Body of pancreas (tissue), 4 donors: ENCODE measurements around the gene VMA21. TPM values are rescaled to one million over a fixed set of nuclear protein-coding genes. Genes with fewer than 3 reads are reported as not detected.
A peak's percentile ranks its signal among the peaks of the same experiment; 100 is the strongest.

Source experiments
- ATAC-seq: fragments of 150-250 bp; one replicate; pipeline ENCODE4 v1.9.1; 2016
- DNase-seq, 4 donors: peaks; one replicate each; pipeline ENCODE4 v3.0.0-alpha.2; 2019
- H3K27ac ChIP-seq, 4 donors: fragments of 200-600 bp; sonication (generic); 1 replicate in 3 of 4; 2 replicates in 1 of 4; pipeline versions ENCODE4 v1.5.1 to v1.6.1; 2016 to 2019; ENCODE audit warnings: mild to moderate bottlenecking in 1 of 4, mixed read lengths in 1 of 4, moderate library complexity in 1 of 4
- H3K27me3 ChIP-seq, 2 donors: fragments of 200-600 bp; sonication (generic); one replicate each; pipeline ENCODE4 v1.6.0; 2016; ENCODE audit warnings: mild to moderate bottlenecking in 1 of 2
- H3K36me3 ChIP-seq, 2 donors: fragments of 200-600 bp; sonication (generic); replicated peaks in 1 of 2; 2 replicates each; pipeline ENCODE4 v1.5.1; 2016; ENCODE audit warnings: low read depth in 2 of 2; ENCODE audit not compliant: insufficient read depth in 1 of 2
- H3K4me1 ChIP-seq: fragments of 200-600 bp; sonication (generic); one replicate; pipeline ENCODE4 v1.6.0; 2016
- H3K4me3 ChIP-seq, 2 donors: fragments of 200-600 bp; sonication (generic); 1 replicate in 1 of 2; 2 replicates in 1 of 2; pipeline ENCODE4 v1.5.1; 2016 to 2019
- H3K9me3 ChIP-seq, 3 donors: fragments of 200-600 bp; sonication (generic); 1 replicate in 2 of 3; 2 replicates in 1 of 3; pipeline ENCODE4 v1.5.1; 2016
- POLR2A ChIP-seq, 3 donors: fragments of 450-650 bp; IDR thresholded peaks; one replicate each; pipeline ENCODE4 v1.6.1; 2016; ENCODE audit warnings: antibody characterized with exemption in 3 of 3, mild to moderate bottlenecking in 2 of 3
- WGBS, 2 donors: methylation state at CpG; one replicate each; pipeline ENCODE4 v1.1.5; 2017; 5-methylcytosine and 5-hydroxymethylcytosine counted together
- intact Hi-C: fragments of 100-400 bp; cut with DNase I; formaldehyde crosslinking; loops from one replicate; pipeline ENCODE4 v1.15.1; 2023
- total RNA-seq, 2 donors: library from RNA; depleted of rRNA; stranded (reverse); fragments of >200 nt; gene quantifications; one replicate each; pipeline ENCODE4 v1.1.0, GENCODE V29; 2016
- TF ChIP-seq, protein P1 (sequence below), 7 experiments: fragments of 450-650 bp in 4 of 7; fragments of 200-600 bp in 3 of 7; sonication (generic) in 3 of 7; IDR thresholded peaks; one replicate each; pipeline ENCODE4 v1.5.1; 2016 to 2019; ENCODE audit warnings: antibody characterized with exemption in 7 of 7

The VMA21 gene, protein sequence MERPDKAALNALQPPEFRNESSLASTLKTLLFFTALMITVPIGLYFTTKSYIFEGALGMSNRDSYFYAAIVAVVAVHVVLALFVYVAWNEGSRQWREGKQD
- 10 to 100 TPM in 1 of 2 donors, 1 to 10 TPM in 1; 9.9 to 17.1 TPM for total RNA-seq

GRCh38 chrX:151396825-151397740 is at the start of gene VMA21:
TSS of gene VMA21 (plus strand) at chrX:151397206. CDS start at chrX:151397309, 103 bp downstream.
- H3K9me3 ChIP-seq, result no peaks in the 10 kb centered on the region
- intact Hi-C loops, result no loop called here
- peak; percentile 55 to 78 (median 72) for TF ChIP-seq POLR2A (IDR thresholded peaks at IDR 0.05)
- TF ChIP-seq, protein P1, sequence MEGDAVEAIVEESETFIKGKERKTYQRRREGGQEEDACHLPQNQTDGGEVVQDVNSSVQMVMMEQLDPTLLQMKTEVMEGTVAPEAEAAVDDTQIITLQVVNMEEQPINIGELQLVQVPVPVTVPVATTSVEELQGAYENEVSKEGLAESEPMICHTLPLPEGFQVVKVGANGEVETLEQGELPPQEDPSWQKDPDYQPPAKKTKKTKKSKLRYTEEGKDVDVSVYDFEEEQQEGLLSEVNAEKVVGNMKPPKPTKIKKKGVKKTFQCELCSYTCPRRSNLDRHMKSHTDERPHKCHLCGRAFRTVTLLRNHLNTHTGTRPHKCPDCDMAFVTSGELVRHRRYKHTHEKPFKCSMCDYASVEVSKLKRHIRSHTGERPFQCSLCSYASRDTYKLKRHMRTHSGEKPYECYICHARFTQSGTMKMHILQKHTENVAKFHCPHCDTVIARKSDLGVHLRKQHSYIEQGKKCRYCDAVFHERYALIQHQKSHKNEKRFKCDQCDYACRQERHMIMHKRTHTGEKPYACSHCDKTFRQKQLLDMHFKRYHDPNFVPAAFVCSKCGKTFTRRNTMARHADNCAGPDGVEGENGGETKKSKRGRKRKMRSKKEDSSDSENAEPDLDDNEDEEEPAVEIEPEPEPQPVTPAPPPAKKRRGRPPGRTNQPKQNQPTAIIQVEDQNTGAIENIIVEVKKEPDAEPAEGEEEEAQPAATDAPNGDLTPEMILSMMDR (IDR thresholded peaks at IDR 0.05), result no peak
- DNase-seq (peak; percentile 88 to 92 (median 90)), ATAC-seq (peak; percentile 99)
- no peaks in the 10 kb centered on the region for H3K27me3 ChIP-seq
- WGBS, 2 donors, result 0% methylated on average over 6 to 39 of the region's 97 CpGs
- no peaks in the 10 kb centered on the region for H3K36me3 ChIP-seq
- peak within 1 kb of the TSS; percentile 55 to 76 for H3K4me3 ChIP-seq
- H3K27ac ChIP-seq, result peak within 1 kb of the TSS; percentile 74 to 95 (median 90)
- H3K4me1 ChIP-seq, result peaks cover 4% of the 10 kb centered on the region

DNA sequence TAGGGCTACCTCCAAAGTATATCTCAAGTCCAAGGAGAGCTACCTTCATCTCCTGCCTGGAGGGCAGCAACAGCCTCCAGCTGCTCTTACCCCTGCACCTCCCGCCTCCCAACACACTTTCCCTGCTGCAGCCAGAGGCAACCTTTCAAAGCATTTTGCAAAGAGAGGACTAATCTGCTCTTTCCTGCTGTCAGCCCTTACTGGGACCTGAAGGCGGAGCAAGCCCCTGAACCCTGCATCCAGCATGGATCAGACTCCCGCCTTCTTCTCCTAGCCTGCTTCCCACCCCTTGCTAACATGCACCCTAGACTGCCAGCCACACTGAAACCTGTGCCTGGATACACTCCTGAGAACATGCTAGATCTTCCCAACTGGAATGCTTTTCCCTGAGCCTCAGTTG is 37.7 kb upstream of the VMA21 start:
- H3K9me3 ChIP-seq, result no peaks in the 10 kb centered on the region
- H3K4me3 ChIP-seq, result no peak overlapping the region
- no peaks in the 10 kb centered on the region for H3K27me3 ChIP-seq
- intact Hi-C loops, result no loop called here
- no peaks in the 10 kb centered on the region for H3K36me3 ChIP-seq
- no peak for DNase-seq
- no peak for ATAC-seq
- TF ChIP-seq POLR2A (IDR thresholded peaks at IDR 0.05), result no peak
- TF ChIP-seq, protein P1 (IDR thresholded peaks at IDR 0.05), result no peak
- peaks cover 4% of the 10 kb centered on the region for H3K4me1 ChIP-seq
- 94 to 100% methylated on average over 1 to 3 of the region's 3 CpGs for WGBS, 2 donors
- no peak overlapping the region for H3K27ac ChIP-seq

- no peak overlapping the region for H3K4me3 ChIP-seq
- TF ChIP-seq, protein P1 (IDR thresholded peaks at IDR 0.05), result peak; percentile 35 to 59 (median 42)
- no peak for TF ChIP-seq POLR2A (IDR thresholded peaks at IDR 0.05)
- no peak overlapping the region for H3K27ac ChIP-seq
- H3K36me3 ChIP-seq, result no peaks in the 10 kb centered on the region
- H3K9me3 ChIP-seq, result no peaks in the 10 kb centered on the region
- 2 to 50% methylated on average over 1 to 24 of the region's 25 CpGs for WGBS, 2 donors
- peaks cover 4% of the 10 kb centered on the region for H3K4me1 ChIP-seq
- DNase-seq (peak; percentile 14 to 55 (median 35)), ATAC-seq (peak; percentile 53)
- intact Hi-C loops, result no loop called here
- no peaks in the 10 kb centered on the region for H3K27me3 ChIP-seq
Observed at GRCh38 chrX:151359931-151360871, 36.8 kb upstream of the VMA21 start.

DNA sequence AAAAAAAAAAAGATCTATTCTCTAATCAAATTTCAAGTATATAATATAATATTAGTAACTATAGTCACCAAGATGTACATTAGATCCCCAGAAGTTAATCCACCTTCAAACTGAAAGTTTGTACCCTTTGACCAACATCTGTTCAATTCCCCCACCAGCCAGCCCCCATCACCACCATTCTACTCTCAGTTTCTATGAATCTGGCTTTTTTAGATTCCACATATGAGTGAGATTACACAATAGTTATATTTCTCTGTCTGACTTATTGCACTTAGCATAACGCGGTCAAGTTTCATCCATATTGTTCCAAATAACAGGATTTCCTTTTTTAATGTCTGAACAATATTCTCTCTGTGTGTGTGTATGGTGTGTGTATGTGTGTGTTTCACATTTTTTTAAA is 33.7 kb upstream of the VMA21 start:
- Histone ChIP-seq H3K4me1 (peaks cover 4% of the 10 kb centered on the region), H3K27me3 (no peaks in the 10 kb centered on the region), H3K4me3 (no peak overlapping the region), H3K27ac (no peak overlapping the region), H3K36me3 (no peaks in the 10 kb centered on the region), H3K9me3 (no peaks in the 10 kb centered on the region)
- WGBS, 2 donors, result 78 to 79% methylated on average over 2 of the region's 2 CpGs
- intact Hi-C loops, result no loop called here
- DNase-seq (no peak), ATAC-seq (no peak)
- no peak for TF ChIP-seq POLR2A (IDR thresholded peaks at IDR 0.05)
- TF ChIP-seq, protein P1 (IDR thresholded peaks at IDR 0.05), result no peak
